SK-N-SH (cell line): ENCODE results near the gene PRMT5. TPM values are rescaled to one million over a fixed set of nuclear protein-coding genes. Genes with fewer than 3 reads are reported as not detected.
A peak's percentile ranks its signal among the peaks of the same experiment; 100 is the strongest.

Source experiments
- CTCF ChIA-PET: fragments of 300-600, 350-600 bp; formaldehyde crosslinking; extraction: SDS; loops from one replicate; lab custom pipeline; 2021; lab: Yijun Ruan, JAX
- POLR2A ChIA-PET: fragments of 350-600 bp; sonication (Branson Sonifier 250); formaldehyde crosslinking; extraction: SDS; loops from one replicate; lab custom pipeline; 2020; ENCODE audit warnings: antibody characterized with exemption, inconsistent platforms; lab: Yijun Ruan, JAX
- DNase-seq: peaks from one replicate; pipeline ENCODE4 v3.0.0; 2012
- H2AFZ ChIP-seq: fragments of 200-600 bp; sonication (generic); 2 replicates; pipeline ENCODE4 v1.8.1; 2016; ENCODE audit warnings: antibody characterized with exemption, mild to moderate bottlenecking, low read depth
- H3F3A ChIP-seq: fragments of 200-600 bp; sonication (generic); replicated peaks from 2 replicates; pipeline ENCODE3; 2016; ENCODE audit warnings: antibody characterized with exemption, mild to moderate bottlenecking; ENCODE audit not compliant: insufficient read depth
- H3K27ac ChIP-seq, 2 experiments: fragments of 200-500 bp in 1 of 2; fragments of 200-600 bp in 1 of 2; sonication (Bioruptor generic) in 1 of 2; sonication (generic), shearing (Covaris generic) in 1 of 2; 2 replicates each; pipeline versions ENCODE4 v1.5.1 to v1.6.1; 2014 to 2016; ENCODE audit warnings: low read depth in 2 of 2, inconsistent platforms in 1 of 2, low read length in 1 of 2, mild to moderate bottlenecking in 1 of 2, mixed read lengths in 1 of 2
- H3K27me3 ChIP-seq: fragments of 200-600 bp; sonication (generic), shearing (Covaris generic); 2 replicates; pipeline ENCODE4 v1.6.1; 2016; ENCODE audit warnings: mixed run types; ENCODE audit not compliant: insufficient read depth
- H3K36me3 ChIP-seq, 2 experiments: fragments of 200-500 bp in 1 of 2; fragments of 200-600 bp in 1 of 2; sonication (Bioruptor generic) in 1 of 2; sonication (generic) in 1 of 2; replicated peaks in 1 of 2; 2 replicates each; pipeline versions ENCODE3 to v1.5.1; 2014 to 2016; ENCODE audit warnings: low read length in 1 of 2, mild to moderate bottlenecking in 1 of 2; ENCODE audit not compliant: insufficient read depth in 2 of 2, control insufficient read depth in 1 of 2
- H3K4me1 ChIP-seq, 2 experiments: fragments of 200-500 bp in 1 of 2; fragments of 200-600 bp in 1 of 2; sonication (Bioruptor generic) in 1 of 2; sonication (generic), shearing (Covaris generic) in 1 of 2; 2 replicates each; pipeline versions ENCODE4 v1.5.1 to v1.6.1; 2014 to 2016; ENCODE audit warnings: low read depth in 1 of 2, low read length in 1 of 2, mixed run types in 1 of 2; ENCODE audit not compliant: insufficient read depth in 2 of 2, control insufficient read depth in 1 of 2
- H3K4me2 ChIP-seq: fragments of 200-600 bp; sonication (generic), shearing (Covaris generic); 2 replicates; pipeline ENCODE4 v1.6.1; 2017; ENCODE audit warnings: mixed run types
- H3K4me3 ChIP-seq, 2 experiments: fragments of 200-500 bp in 1 of 2; fragments of 200-600 bp in 1 of 2; sonication (Bioruptor generic) in 1 of 2; sonication (generic), shearing (Covaris generic) in 1 of 2; 2 replicates each; pipeline versions ENCODE4 v1.5.1 to v1.8.1; 2014 to 2016; ENCODE audit warnings: low read depth in 2 of 2, inconsistent platforms in 1 of 2, low read length in 1 of 2, mild to moderate bottlenecking in 1 of 2, mixed read lengths in 1 of 2, moderate library complexity in 1 of 2
- H3K79me2 ChIP-seq: fragments of 200-600 bp; sonication (generic); 2 replicates; pipeline ENCODE4 v1.8.1; 2017; ENCODE audit warnings: mild to moderate bottlenecking; ENCODE audit not compliant: insufficient read depth
- H3K9ac ChIP-seq: fragments of 200-600 bp; sonication (generic); 2 replicates; pipeline ENCODE4 v1.6.1; 2017; ENCODE audit warnings: mixed run types
- H3K9me2 ChIP-seq: fragments of 200-600 bp; sonication (generic); 2 replicates; pipeline ENCODE4 v1.6.1; 2017; ENCODE audit warnings: mixed run types
- H3K9me3 ChIP-seq: fragments of 200-600 bp; sonication (generic); 2 replicates; pipeline ENCODE4 v1.6.1; 2017; ENCODE audit warnings: mixed run types, mild to moderate bottlenecking, moderate library complexity
- H4K20me1 ChIP-seq: fragments of 200-600 bp; sonication (generic); 2 replicates; pipeline ENCODE4 v1.6.1; 2017; ENCODE audit warnings: mild to moderate bottlenecking, mixed run types; ENCODE audit not compliant: insufficient read depth
- CHD2 ChIP-seq: fragments of 150-350 bp; IDR thresholded peaks from 2 replicates; pipeline ENCODE4 v1.6.1; 2018; ENCODE audit warnings: low read length; ENCODE audit not compliant: partially characterized antibody
- ELF1 ChIP-seq: IDR thresholded peaks from 2 replicates; pipeline ENCODE4 v1.4.0; 2012
- EP300 ChIP-seq, 2 experiments: IDR thresholded peaks; 2 replicates each; pipeline versions ENCODE4 v1.4.0 to v1.6.1; 2012; ENCODE audit warnings: borderline replicate concordance in 1 of 2, low read depth in 1 of 2, low read length in 1 of 2
- EZH2phosphoT487 ChIP-seq: fragments of 200-600 bp; sonication (generic); IDR thresholded peaks from 2 replicates; pipeline ENCODE4 v1.6.1; 2017; ENCODE audit warnings: low read depth, mixed run types, mild to moderate bottlenecking, antibody characterized with exemption, moderate library complexity, borderline replicate concordance
- GABPA ChIP-seq: IDR thresholded peaks from 2 replicates; pipeline ENCODE4 v1.4.0; 2012; ENCODE audit warnings: low read depth, mild to moderate bottlenecking
- JUND ChIP-seq: IDR thresholded peaks from 2 replicates; pipeline ENCODE4 v1.4.0; 2012
- MAX ChIP-seq: IDR thresholded peaks from 2 replicates; pipeline ENCODE4 v1.4.0; 2012; ENCODE audit warnings: low read depth
- MEF2A ChIP-seq: IDR thresholded peaks from 2 replicates; pipeline ENCODE4 v1.4.0; 2012; ENCODE audit warnings: low read depth, borderline replicate concordance
- MXI1 ChIP-seq: IDR thresholded peaks from 2 replicates; pipeline ENCODE4 v1.6.1; 2012; ENCODE audit warnings: mild to moderate bottlenecking, low read depth, low read length, improper control_type of control experiment
- NFIC ChIP-seq: IDR thresholded peaks from 2 replicates; pipeline ENCODE4 v1.4.0; 2012; ENCODE audit warnings: borderline replicate concordance
- PBX3 ChIP-seq: IDR thresholded peaks from 2 replicates; pipeline ENCODE4; 2012
- RAD21 ChIP-seq: IDR thresholded peaks from 2 replicates; pipeline ENCODE4 v1.6.1; 2012; ENCODE audit warnings: mild to moderate bottlenecking, low read length
- RCOR1 ChIP-seq: fragments of 150-350 bp; IDR thresholded peaks from 2 replicates; pipeline ENCODE4 v1.6.1; 2017; ENCODE audit warnings: antibody characterized with exemption, low read length
- REST ChIP-seq: IDR thresholded peaks from 2 replicates; pipeline ENCODE4 v1.6.1; 2012; ENCODE audit warnings: mild to moderate bottlenecking, low read depth, low read length, moderate library complexity
- RXRA ChIP-seq: IDR thresholded peaks from 2 replicates; pipeline ENCODE4 v1.4.0; 2012; ENCODE audit warnings: low read depth, mild to moderate bottlenecking, borderline replicate concordance
- SMC3 ChIP-seq: IDR thresholded peaks from 2 replicates; pipeline ENCODE4 v1.6.1; 2012; ENCODE audit warnings: low read depth, low read length, improper control_type of control experiment
- TAF1 ChIP-seq: IDR thresholded peaks from 2 replicates; pipeline ENCODE4 v1.6.1; 2012; ENCODE audit warnings: low read depth, mild to moderate bottlenecking, low read length, moderate library complexity, borderline replicate concordance
- TEAD4 ChIP-seq: IDR thresholded peaks from 2 replicates; pipeline ENCODE4 v1.4.0; 2012; ENCODE audit warnings: mild to moderate bottlenecking, borderline replicate concordance; ENCODE audit not compliant: insufficient read depth
- YY1 ChIP-seq: IDR thresholded peaks from 2 replicates; pipeline ENCODE4 v1.4.0; 2012; ENCODE audit warnings: low read depth, mild to moderate bottlenecking
- WGBS: methylation state at CpG from one replicate; pipeline ENCODE4 v1.1.6; 2017; ENCODE audit warnings: low lambda C conversion rate; 5-methylcytosine and 5-hydroxymethylcytosine counted together
- polyA plus RNA-seq, 3 experiments: library from polyadenylated mRNA; depleted of rRNA; stranded (reverse); fragments of >200 nt; gene quantifications; 2 replicates each; pipeline ENCODE4 v1.2.3, GENCODE V29; 2012

PRMT5 gene
- polyA plus RNA-seq, 1 of the 3 experiments (the other 2 are of a cell fraction): 132 TPM

GRCh38 chr14:22928237-22929103 is 706 bp downstream of the PRMT5 start:
- peaks cover 9 to 12% of the 10 kb centered on the region in 2 experiments; a peak in 2 of 4 replicates for H3K4me1 ChIP-seq
- peaks cover 14% of the 10 kb centered on the region for H3F3A ChIP-seq
- POLR2A ChIA-PET: interaction anchor here (0.7 to 1.3 kb wide), 3 partner anchors 10 to 48 kb away, joined by 3 to 15 read pairs (median 5); partner anchors contain the start of genes HAUS4 and RBM23
- TF ChIP-seq JUND (no peak), EZH2phosphoT487 (no peak), MXI1 (no peak), REST (no peak), MAX (no peak; the same call in 1 of the 2 replicates), CHD2 (no peak), RAD21 (no peak), GABPA (no peak), TEAD4 (no peak), TAF1 (no peak), NFIC (no peak), RCOR1 (no peak), MEF2A (no peak), SMC3 (no peak), EP300 (IDR thresholded peaks at IDR 0.05; ENCODE audit: borderline replicate concordance in 1 of 2, low read depth in 1 of 2, low read length in 1 of 2) (no peak), RXRA (no peak), ELF1 (no peak), PBX3 (no peak), YY1 (no peak)
- H3K79me2 ChIP-seq: peaks cover 28% of the 10 kb centered on the region
- peak overlapping the region; percentile 94 for H3K4me2 ChIP-seq
- H3K9ac ChIP-seq: peak overlapping the region; percentile 86
- peak overlapping the region; percentile 72 to 89; a peak in 3 of 4 replicates for H3K27ac ChIP-seq
- no peaks in the 10 kb centered on the region for H4K20me1 ChIP-seq
- H3K4me3 ChIP-seq: peak overlapping the region; percentile 83 to 84
- no peaks in the 10 kb centered on the region for H3K9me3 ChIP-seq
- H3K9me2 ChIP-seq: no peaks in the 10 kb centered on the region
- CTCF ChIA-PET: interaction anchor here (1.3 to 3.7 kb wide), 15 partner anchors 8 to 140 kb away, joined by 3 to 36 read pairs (median 13); partner anchors contain the start of genes AJUBA, CDH24, LRP10 and RBM23
- no peaks in the 10 kb centered on the region for H3K27me3 ChIP-seq
- peak overlapping the region; percentile 78 for H2AFZ ChIP-seq
- DNase-seq: no peak
- WGBS: 11% methylated on average over 11 of the region's 12 CpGs
- peaks cover 23% of the 10 kb centered on the region in 2 experiments for H3K36me3 ChIP-seq
